OCI-LY3 (cell line): Measurements from ENCODE around the gene KMO.

Source experiments
- H2AFZ ChIP-seq: fragments of 200-600, 300-600 bp; shearing (Covaris generic); 2 replicates; pipeline ENCODE4 v1.6.0; 2014; ENCODE audit warnings: antibody characterized with exemption, low read depth, low read length
- H3K27ac ChIP-seq: fragments of 200-600, 300-600 bp; sonication (generic); 2 replicates; pipeline ENCODE4 v1.5.1; 2014; ENCODE audit warnings: mild to moderate bottlenecking, low read length, moderate library complexity, mixed read lengths
- H3K27me3 ChIP-seq: fragments of 200-600, 300-600 bp; sonication (generic); 2 replicates; pipeline ENCODE4 v1.6.1; 2014; ENCODE audit warnings: low read depth, low read length, mixed read lengths
- H3K36me3 ChIP-seq: fragments of 200-600, 300-600 bp; sonication (generic); replicated peaks from 2 replicates; pipeline ENCODE3; 2014; ENCODE audit warnings: low read depth, low read length, mixed read lengths
- H3K4me1 ChIP-seq: fragments of 300-600, 200-600 bp; sonication (generic); 2 replicates; pipeline ENCODE4 v1.6.1; 2014; ENCODE audit warnings: low read length, mixed read lengths
- H3K4me2 ChIP-seq: fragments of 200-600, 300-600 bp; sonication (generic); 2 replicates; pipeline ENCODE4 v1.6.1; 2014; ENCODE audit warnings: low read length, mixed read lengths
- H3K4me3 ChIP-seq: fragments of 300-600, 200-600 bp; sonication (generic); 2 replicates; pipeline ENCODE4 v1.5.1; 2014; ENCODE audit warnings: antibody characterized with exemption, mild to moderate bottlenecking, low read length, moderate library complexity
- H3K79me2 ChIP-seq: fragments of 300-600, 200-600 bp; shearing (Covaris generic); 2 replicates; pipeline ENCODE4 v1.6.1; 2014; ENCODE audit warnings: mild to moderate bottlenecking, low read length, mixed read lengths
- H3K9ac ChIP-seq: fragments of 300-600, 200-600 bp; shearing (Covaris generic); 2 replicates; pipeline ENCODE4 v1.6.0; 2014; ENCODE audit warnings: mild to moderate bottlenecking, low read length, moderate library complexity
- H3K9me3 ChIP-seq: fragments of 200-600, 300-600 bp; shearing (Covaris generic); 2 replicates; pipeline ENCODE4 v1.6.1; 2014; ENCODE audit warnings: low read length, mixed read lengths; ENCODE audit not compliant: insufficient read depth
- H4K20me1 ChIP-seq: fragments of 200-600, 300-600 bp; sonication (generic); 2 replicates; pipeline ENCODE4 v1.6.1; 2016; ENCODE audit warnings: low read length, mixed read lengths; ENCODE audit not compliant: insufficient read depth
- EZH2phosphoT487 ChIP-seq: fragments of 200-600 bp; shearing (Covaris generic); IDR thresholded peaks from 2 replicates; pipeline ENCODE4 v1.6.1; 2018; ENCODE audit warnings: antibody characterized with exemption, mixed run types, low read depth
- TF ChIP-seq, protein P1 (sequence below): fragments of 200-600, 300-600 bp; sonication (generic); IDR thresholded peaks from 2 replicates; pipeline ENCODE4 v1.5.1; 2014; ENCODE audit warnings: antibody characterized with exemption, low read length, low read depth

KMO gene

DNA sequence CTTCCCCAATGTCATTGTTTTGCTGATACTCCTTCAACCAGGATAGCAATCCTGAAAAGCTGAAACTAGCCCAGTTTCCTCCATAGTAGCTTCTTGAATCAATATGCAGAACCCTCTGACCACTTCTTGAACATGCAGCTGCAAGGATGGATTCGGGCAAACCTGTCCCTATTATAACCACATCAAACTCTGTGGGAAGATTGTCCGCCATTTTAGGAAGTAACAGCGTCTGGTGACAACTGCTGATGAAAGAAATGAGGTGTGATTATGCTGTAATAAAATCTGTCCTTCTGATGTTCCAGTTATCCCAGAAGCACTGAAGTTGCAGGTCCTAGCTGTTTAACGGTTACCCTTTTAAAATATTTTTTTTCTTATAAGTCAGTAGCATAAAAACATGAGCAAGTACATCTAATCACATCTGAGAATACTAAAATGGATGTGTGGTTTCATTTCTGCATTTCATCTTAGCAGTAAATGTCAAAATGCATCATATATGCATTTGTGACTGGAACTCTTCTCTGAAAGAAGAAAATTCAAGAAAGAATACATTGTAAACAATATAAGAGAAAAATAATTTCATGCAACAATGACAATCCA is 103.5 kb downstream of the KMO start:
- no peaks in the 10 kb centered on the region for H4K20me1 ChIP-seq
- no peak overlapping the region for H3K9ac ChIP-seq
- peaks cover 49% of the 10 kb centered on the region for H3K36me3 ChIP-seq
- TF ChIP-seq, protein P1, sequence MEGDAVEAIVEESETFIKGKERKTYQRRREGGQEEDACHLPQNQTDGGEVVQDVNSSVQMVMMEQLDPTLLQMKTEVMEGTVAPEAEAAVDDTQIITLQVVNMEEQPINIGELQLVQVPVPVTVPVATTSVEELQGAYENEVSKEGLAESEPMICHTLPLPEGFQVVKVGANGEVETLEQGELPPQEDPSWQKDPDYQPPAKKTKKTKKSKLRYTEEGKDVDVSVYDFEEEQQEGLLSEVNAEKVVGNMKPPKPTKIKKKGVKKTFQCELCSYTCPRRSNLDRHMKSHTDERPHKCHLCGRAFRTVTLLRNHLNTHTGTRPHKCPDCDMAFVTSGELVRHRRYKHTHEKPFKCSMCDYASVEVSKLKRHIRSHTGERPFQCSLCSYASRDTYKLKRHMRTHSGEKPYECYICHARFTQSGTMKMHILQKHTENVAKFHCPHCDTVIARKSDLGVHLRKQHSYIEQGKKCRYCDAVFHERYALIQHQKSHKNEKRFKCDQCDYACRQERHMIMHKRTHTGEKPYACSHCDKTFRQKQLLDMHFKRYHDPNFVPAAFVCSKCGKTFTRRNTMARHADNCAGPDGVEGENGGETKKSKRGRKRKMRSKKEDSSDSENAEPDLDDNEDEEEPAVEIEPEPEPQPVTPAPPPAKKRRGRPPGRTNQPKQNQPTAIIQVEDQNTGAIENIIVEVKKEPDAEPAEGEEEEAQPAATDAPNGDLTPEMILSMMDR: no peak
- no peak for TF ChIP-seq EZH2phosphoT487
- H3K4me2 ChIP-seq: peak overlapping the region; percentile 44
- H3K79me2 ChIP-seq: peaks cover 58% of the 10 kb centered on the region
- peaks cover 38% of the 10 kb centered on the region for H3K4me1 ChIP-seq
- peak overlapping the region; percentile 9 for H3K27ac ChIP-seq
- no peaks in the 10 kb centered on the region for H3K27me3 ChIP-seq
- H2AFZ ChIP-seq: no peak overlapping the region
- H3K9me3 ChIP-seq: no peaks in the 10 kb centered on the region
- peak overlapping the region; percentile 26 for H3K4me3 ChIP-seq

DNA sequence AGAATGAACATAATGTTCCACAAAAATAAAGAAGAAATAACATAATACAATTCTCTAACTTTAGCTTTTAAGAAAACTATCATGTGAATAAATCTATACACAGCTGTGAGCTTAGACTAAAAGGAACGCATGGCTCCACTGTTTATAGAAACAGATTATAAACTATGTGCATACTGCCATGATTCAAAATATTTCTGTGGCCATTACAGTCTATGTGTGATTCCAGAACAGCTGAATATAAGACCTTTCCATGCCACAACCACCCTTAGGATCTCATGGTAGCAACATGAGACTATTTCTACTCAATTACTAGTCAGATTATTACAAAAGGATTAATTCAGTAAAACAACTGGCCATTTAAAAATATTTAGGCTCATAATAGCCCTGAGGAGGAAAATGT is 104.1 kb downstream of the KMO start:
- peaks cover 41% of the 10 kb centered on the region for H3K4me1 ChIP-seq
- no peak overlapping the region for H3K27ac ChIP-seq
- H3K9me3 ChIP-seq: no peaks in the 10 kb centered on the region
- H3K36me3 ChIP-seq: peaks cover 49% of the 10 kb centered on the region
- H3K9ac ChIP-seq: no peak overlapping the region
- H3K27me3 ChIP-seq: no peaks in the 10 kb centered on the region
- TF ChIP-seq EZH2phosphoT487: no peak
- TF ChIP-seq, protein P1: no peak
- peak overlapping the region; percentile 26 for H3K4me3 ChIP-seq
- H4K20me1 ChIP-seq: no peaks in the 10 kb centered on the region
- H3K79me2 ChIP-seq: peaks cover 58% of the 10 kb centered on the region
- H3K4me2 ChIP-seq: peak overlapping the region; percentile 44
- H2AFZ ChIP-seq: no peak overlapping the region

DNA sequence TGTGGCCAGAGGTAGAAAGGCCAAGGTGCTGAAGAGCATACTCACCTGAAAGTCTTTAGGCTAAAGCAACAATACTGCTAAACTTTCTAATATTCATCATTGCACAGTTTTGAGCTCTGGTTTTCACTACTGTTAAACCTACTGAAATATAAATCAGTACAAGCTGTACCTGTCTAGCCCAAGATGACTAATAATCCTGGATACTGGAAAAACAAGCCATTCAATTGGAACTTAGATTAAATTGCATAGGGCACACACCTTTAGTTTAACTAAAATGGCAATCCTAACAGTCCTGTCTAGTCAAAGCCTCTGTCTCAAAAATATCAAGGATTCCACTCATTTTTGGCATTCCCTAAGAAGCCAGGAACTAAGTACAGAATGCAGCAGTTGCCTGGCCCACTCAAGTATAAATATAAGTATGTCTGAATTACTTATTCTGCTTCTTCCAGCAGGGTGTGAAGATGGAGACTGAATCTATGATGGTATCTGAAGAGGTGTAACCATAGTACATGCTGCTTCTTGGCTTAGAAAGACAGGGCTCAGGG is 104.9 kb downstream of the KMO start:
- H3K4me3 ChIP-seq: no peak overlapping the region
- H3K79me2 ChIP-seq: peaks cover 58% of the 10 kb centered on the region
- no peak overlapping the region for H3K9ac ChIP-seq

DNA sequence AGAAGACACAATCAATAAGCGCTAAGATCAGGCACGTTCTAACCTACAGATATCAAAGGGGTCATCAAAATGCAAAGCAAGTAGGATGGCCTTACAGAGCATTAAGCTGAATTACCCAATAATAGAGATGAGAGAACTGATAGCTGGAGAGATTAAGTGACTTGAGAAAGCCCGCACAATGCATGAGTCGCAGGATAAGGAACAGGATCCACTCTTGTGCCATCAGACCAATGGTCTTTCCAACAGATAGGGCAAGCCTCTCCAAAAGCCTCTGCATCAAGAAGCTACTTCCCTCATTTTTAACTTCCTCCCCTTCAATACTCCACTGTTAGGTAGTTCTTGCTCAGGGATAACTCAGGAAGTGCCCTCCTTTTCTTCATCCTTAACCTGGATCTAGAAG is 105.4 kb downstream of the KMO start:
- peaks cover 41% of the 10 kb centered on the region for H3K4me1 ChIP-seq
- no peak overlapping the region for H2AFZ ChIP-seq
- no peaks in the 10 kb centered on the region for H4K20me1 ChIP-seq
- no peak overlapping the region for H3K4me3 ChIP-seq
- no peak overlapping the region for H3K27ac ChIP-seq
- TF ChIP-seq EZH2phosphoT487: no peak
- TF ChIP-seq, protein P1: no peak
- no peaks in the 10 kb centered on the region for H3K27me3 ChIP-seq
- H3K36me3 ChIP-seq: peaks cover 43% of the 10 kb centered on the region
- H3K9me3 ChIP-seq: no peaks in the 10 kb centered on the region
- peaks cover 58% of the 10 kb centered on the region for H3K79me2 ChIP-seq
- H3K4me2 ChIP-seq: peak overlapping the region; percentile 88; the same call in 1 of the 2 replicates
- H3K9ac ChIP-seq: no peak overlapping the region

More for the DNA sequence above, 104.9 kb downstream of the KMO start:
- TF ChIP-seq, protein P1: no peak
- TF ChIP-seq EZH2phosphoT487: no peak
- Histone ChIP-seq H3K9me3 (no peaks in the 10 kb centered on the region), H3K4me2 (0 out of 2 replicates have a peak overlapping the region, but pooled peaks have one; percentile 3), H3K27me3 (no peaks in the 10 kb centered on the region), H2AFZ (no peak overlapping the region), H3K27ac (no peak overlapping the region), H3K4me1 (peaks cover 41% of the 10 kb centered on the region), H4K20me1 (no peaks in the 10 kb centered on the region), H3K36me3 (peaks cover 48% of the 10 kb centered on the region)
